Measurements from ENCODE around the gene CRADD. TPM values are rescaled to one million over a fixed set of nuclear protein-coding genes. Genes with fewer than 3 reads are reported as not detected.

The CRADD gene
- polyA plus RNA-seq, 3 donors: 10.9 to 14.6 (median 13.0) TPM

GRCh38 chr12:93886533-93887511 is 209.6 kb downstream of the CRADD start:
- H3K27ac ChIP-seq (ENCODE audit: low read depth, low read length): no peak overlapping the region
- WGBS, 3 donors: 67 to 83% (median 67%) methylated on average over 18 of the region's 18 CpGs

GRCh38 chr12:93888964-93889363 is 211.8 kb downstream of the CRADD start:
- 84 to 95% (median 93%) methylated on average over 3 of the region's 3 CpGs for WGBS, 3 donors
- no peak overlapping the region for H3K27ac ChIP-seq (ENCODE audit: low read depth, low read length)

GRCh38 chr12:93889516-93890212 is 212.5 kb downstream of the CRADD start:
- no peak overlapping the region for H3K27ac ChIP-seq (ENCODE audit: low read depth, low read length)
- WGBS, 3 donors: 67 to 90% (median 79%) methylated on average over 9 of the region's 9 CpGs

GRCh38 chr12:93892423-93893268 is 215.5 kb downstream of the CRADD start:
- 50 to 65% (median 62%) methylated on average over 14 of the region's 14 CpGs for WGBS, 3 donors
- no peak overlapping the region for H3K27ac ChIP-seq (ENCODE audit: low read depth, low read length)

- H3K27ac ChIP-seq (ENCODE audit: low read depth, low read length): no peak overlapping the region
- WGBS, 3 donors: 13 to 65% (median 16%) methylated on average over 17 of the region's 17 CpGs
These were observed 217.4 kb downstream of the CRADD start for GRCh38 chr12:93894391-93895088.

GRCh38 chr12:93895089-93895445 is 217.9 kb downstream of the CRADD start:
- WGBS, 3 donors: 28 to 68% (median 29%) methylated on average over 6 of the region's 6 CpGs
- no peak overlapping the region for H3K27ac ChIP-seq (ENCODE audit: low read depth, low read length)

- 94 to 96% (median 94%) methylated on average over 1 of the region's 1 CpG for WGBS, 3 donors
- no peak overlapping the region for H3K27ac ChIP-seq (ENCODE audit: low read depth, low read length)
These were observed 219.3 kb downstream of the CRADD start for GRCh38 chr12:93896427-93896826.

GRCh38 chr12:93896952-93897351 is 219.8 kb downstream of the CRADD start:
- WGBS, 3 donors: 88 to 94% (median 92%) methylated on average over 6 of the region's 6 CpGs
- no peak overlapping the region for H3K27ac ChIP-seq (ENCODE audit: low read depth, low read length)

GRCh38 chr12:93901739-93902138 is 224.6 kb downstream of the CRADD start:
- WGBS, 3 donors: 70 to 90% (median 75%) methylated on average over 3 of the region's 3 CpGs
- H3K27ac ChIP-seq (ENCODE audit: low read depth, low read length): no peak overlapping the region

GRCh38 chr12:93902192-93902591 is 225.0 kb downstream of the CRADD start:
- H3K27ac ChIP-seq (ENCODE audit: low read depth, low read length): no peak overlapping the region
- 88 to 93% (median 90%) methylated on average over 4 of the region's 4 CpGs for WGBS, 3 donors

- WGBS, 3 donors: 82 to 90% (median 90%) methylated on average over 5 of the region's 5 CpGs
- H3K27ac ChIP-seq (ENCODE audit: low read depth, low read length): no peak overlapping the region
These were observed 225.8 kb downstream of the CRADD start for GRCh38 chr12:93902736-93903562.

GRCh38 chr12:93904124-93904523 is 226.9 kb downstream of the CRADD start:
- 84 to 89% (median 87%) methylated on average over 4 of the region's 4 CpGs for WGBS, 3 donors
- no peak overlapping the region for H3K27ac ChIP-seq (ENCODE audit: low read depth, low read length)

GRCh38 chr12:93908264-93908663 is 231.1 kb downstream of the CRADD start:
- WGBS, 3 donors: 81 to 91% (median 85%) methylated on average over 2 of the region's 2 CpGs

GRCh38 chr12:93908846-93909567 is 231.8 kb downstream of the CRADD start:
- no peak overlapping the region for H3K27ac ChIP-seq (ENCODE audit: low read depth, low read length)
- WGBS, 3 donors: 62 to 76% (median 68%) methylated on average over 12 of the region's 12 CpGs

More at GRCh38 chr12:93908264-93908663, 231.1 kb downstream of the CRADD start:
- H3K27ac ChIP-seq (ENCODE audit: low read depth, low read length): no peak overlapping the region

GRCh38 chr12:93911396-93911795 is 234.2 kb downstream of the CRADD start:
- 81 to 88% (median 86%) methylated on average over 1 of the region's 1 CpG for WGBS, 3 donors

GRCh38 chr12:93912086-93912733 is 235.0 kb downstream of the CRADD start:
- WGBS, 3 donors: 80 to 88% (median 81%) methylated on average over 6 of the region's 6 CpGs
- no peak overlapping the region for H3K27ac ChIP-seq (ENCODE audit: low read depth, low read length)

More at GRCh38 chr12:93911396-93911795, 234.2 kb downstream of the CRADD start:
- H3K27ac ChIP-seq (ENCODE audit: low read depth, low read length): no peak overlapping the region
